Peyer's patch (tissue), 4 donors: ENCODE data around the gene CSTF3.

ENCODE experiments used
- CTCF ChIP-seq, 6 experiments: fragments of 450-650 bp in 4 of 6; fragments of 200-600 bp in 2 of 6; sonication (generic) in 1 of 6; IDR thresholded peaks; one replicate each; pipeline ENCODE4 v1.5.1; 2017 to 2019; ENCODE audit warnings: antibody characterized with exemption in 6 of 6, mild to moderate bottlenecking in 3 of 6, moderate library complexity in 1 of 6
- POLR2A ChIP-seq, 2 donors: fragments of 450-650 bp; IDR thresholded peaks; one replicate each; pipeline ENCODE4 v1.5.1; 2017; ENCODE audit warnings: antibody characterized with exemption in 2 of 2, mild to moderate bottlenecking in 2 of 2, moderate library complexity in 2 of 2

- TF ChIP-seq POLR2A (IDR thresholded peaks at IDR 0.05) (no peak), CTCF (IDR thresholded peaks at IDR 0.05) (no peak)
These were observed 10.0 kb upstream of the CSTF3 start for GRCh38 chr11:33171251-33171650.
